NCI-H1105 (cell line): ENCODE results near the gene RAC2.

ENCODE experiments used
- DNase-seq: peaks from one replicate; lab custom pipeline; 2025; lab: John Stamatoyannopoulos, UW

The RAC2 gene

GRCh38 chr22:37275622-37276021 is 31.6 kb upstream of the RAC2 start:
- DNase-seq, result no peak

- DNase-seq, result no peak
Observed at GRCh38 chr22:37275134-37275533, 31.1 kb upstream of the RAC2 start.

DNA sequence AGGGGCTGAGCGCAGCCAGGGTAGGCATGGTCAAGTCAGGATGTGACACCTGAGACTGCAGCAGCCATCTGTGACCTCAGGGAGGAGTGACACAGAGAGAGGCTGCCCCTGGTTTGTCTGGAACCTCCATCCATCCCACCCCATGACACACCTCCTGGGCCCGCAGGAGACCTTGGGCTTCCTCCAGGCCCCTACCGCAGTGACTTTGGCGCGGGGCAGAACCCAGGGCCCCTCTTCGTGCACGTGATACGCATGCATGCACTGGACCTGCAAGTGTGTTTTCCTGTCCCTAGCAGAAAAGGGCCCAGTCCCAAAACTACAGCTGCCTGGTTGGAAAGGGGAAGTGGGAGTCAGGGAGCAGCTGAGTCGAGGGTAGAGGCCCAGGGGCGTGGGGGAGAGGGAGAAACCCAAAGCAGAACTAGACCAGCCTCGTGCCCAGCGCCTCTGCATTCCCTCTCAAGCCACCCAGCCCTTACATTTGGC is 30.4 kb upstream of the RAC2 start:
- no peak for DNase-seq

DNA sequence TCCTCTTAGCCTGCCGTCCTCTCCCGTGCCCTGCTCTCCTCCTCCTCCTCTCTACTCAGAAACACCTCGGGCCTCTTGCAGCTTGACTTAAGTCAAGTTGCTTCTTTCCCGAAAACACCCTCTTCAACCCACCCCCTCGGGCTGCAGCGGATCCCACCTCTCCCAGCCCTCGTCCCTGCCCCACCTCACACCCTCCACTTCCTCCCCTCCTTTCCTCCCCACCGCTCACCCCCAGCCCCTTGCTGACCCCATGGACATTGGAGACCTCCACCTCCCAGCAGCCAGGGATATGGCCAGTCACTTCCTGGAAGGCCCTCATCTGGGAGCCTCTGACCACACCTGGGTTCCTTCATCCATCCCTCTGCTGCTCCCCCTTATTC is 29.8 kb upstream of the RAC2 start:
- DNase-seq, result no peak

GRCh38 chr22:37273126-37273845 is 29.2 kb upstream of the RAC2 start:
- DNase-seq, result no peak

- no peak for DNase-seq
Observed at GRCh38 chr22:37270928-37271650, 27.0 kb upstream of the RAC2 start.

DNA sequence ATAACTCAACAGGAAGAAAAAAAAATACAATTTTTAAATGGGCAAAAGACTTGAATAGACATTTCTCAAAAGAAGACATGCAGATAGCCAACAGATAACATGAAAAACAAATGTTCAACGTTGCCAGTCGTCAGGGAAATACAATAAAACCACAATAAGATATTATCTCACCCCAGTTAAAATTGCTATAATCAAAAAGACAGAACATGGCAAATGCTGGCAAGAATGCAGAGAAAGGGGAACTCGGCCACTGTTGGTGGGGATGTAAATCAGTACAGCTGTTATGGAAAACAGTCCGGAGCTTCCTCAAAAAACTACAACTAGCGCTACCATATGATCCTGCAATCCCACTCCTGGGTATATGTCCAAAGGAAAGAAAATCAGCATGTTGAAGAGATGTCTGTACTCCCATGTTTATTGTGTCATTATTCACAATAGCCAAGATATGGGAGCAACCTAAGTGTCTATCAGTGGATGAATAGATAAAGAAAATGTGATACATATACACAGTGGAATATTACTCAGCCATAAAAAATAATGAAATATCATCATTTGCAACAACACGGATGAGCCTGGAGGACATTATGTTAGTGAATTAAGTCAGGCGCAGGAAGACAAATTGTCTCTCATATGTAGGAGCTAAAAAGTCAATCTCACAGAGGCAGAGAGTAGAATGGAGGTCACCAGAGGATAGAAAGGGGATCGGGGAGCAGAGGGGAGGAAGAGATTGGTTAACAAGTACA is 26.0 kb upstream of the RAC2 start:
- DNase-seq, result no peak

GRCh38 chr22:37267661-37268413 is 23.8 kb upstream of the RAC2 start:
- no peak for DNase-seq

GRCh38 chr22:37267135-37267587 is 23.1 kb upstream of the RAC2 start:
- DNase-seq, result peak; percentile 30

DNA sequence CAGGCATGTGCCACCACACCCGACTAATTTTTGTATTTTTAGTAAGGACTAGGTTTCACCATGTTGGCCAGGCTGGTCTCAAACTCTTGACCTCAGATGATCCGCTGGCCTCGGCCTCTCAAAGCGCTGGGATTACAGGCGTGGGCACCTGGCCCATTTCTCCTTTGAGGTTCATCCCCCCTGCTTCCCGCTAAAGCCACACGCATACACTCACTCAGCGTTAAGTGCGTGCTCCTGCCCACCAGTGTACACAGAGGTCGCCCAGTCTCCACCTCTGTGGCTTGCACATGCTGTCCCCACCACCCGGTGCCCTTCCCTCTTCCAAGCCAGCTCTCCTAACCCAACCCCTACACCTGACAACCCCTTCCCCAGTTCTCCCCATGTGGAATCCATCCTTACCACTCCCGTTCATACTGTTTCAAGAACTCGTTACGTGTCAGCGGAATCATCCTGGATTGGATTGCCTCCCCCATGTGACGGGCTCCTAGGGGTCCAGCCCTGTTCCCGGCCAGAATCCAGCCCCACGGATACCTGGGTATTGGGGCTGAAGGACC is 22.6 kb upstream of the RAC2 start:
- DNase-seq, result no peak

GRCh38 chr22:37263966-37264887 is 20.2 kb upstream of the RAC2 start:
- DNase-seq, result no peak

DNA sequence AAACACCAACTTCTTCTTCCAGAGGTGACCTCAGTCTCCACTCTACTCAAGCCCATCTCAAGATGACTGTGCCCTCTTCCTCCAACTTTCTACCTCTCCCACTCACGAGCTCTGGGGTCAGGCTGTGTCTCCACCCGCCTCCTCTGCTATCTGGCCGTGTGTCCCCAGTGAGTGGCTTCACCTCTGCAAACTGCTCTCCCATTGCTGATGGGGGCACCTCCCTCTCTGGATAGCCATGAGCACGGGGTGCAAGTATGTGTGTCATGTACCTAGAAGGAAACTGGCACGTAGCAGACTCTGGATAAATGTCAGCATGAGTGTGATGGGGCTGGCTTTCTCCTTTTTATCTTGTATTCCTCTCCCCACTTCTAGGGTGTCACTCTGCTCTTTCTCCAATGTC is 18.3 kb upstream of the RAC2 start:
- no peak for DNase-seq

GRCh38 chr22:37260901-37261336 is 16.9 kb upstream of the RAC2 start:
- peak; percentile 12 for DNase-seq

GRCh38 chr22:37260155-37260795 is 16.2 kb upstream of the RAC2 start:
- DNase-seq, result no peak

DNA sequence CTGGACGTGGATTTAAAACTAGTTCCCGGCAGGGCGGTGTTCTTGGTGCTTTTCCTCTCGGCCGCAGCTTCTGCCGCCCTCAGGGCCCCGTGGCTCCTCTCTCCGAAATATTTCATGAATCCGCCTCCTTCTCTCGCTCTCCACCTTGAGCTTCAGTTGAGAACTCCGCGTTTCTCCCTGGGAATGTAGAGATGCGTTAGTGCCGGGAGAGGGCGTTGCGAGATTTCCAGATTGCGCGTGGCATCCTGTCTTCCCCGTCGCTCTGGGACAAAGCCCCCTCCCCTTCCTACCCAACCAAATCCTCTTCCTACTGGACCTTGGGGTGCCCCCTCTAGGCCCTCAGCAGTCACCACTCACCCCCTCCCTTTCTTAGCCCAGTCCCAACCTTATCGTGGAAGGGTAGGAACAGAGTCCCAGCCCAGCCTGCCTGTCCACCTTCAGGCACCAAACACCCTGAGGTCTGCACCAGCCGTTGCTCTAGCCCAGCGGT is 15.5 kb upstream of the RAC2 start:
- DNase-seq, result no peak

DNA sequence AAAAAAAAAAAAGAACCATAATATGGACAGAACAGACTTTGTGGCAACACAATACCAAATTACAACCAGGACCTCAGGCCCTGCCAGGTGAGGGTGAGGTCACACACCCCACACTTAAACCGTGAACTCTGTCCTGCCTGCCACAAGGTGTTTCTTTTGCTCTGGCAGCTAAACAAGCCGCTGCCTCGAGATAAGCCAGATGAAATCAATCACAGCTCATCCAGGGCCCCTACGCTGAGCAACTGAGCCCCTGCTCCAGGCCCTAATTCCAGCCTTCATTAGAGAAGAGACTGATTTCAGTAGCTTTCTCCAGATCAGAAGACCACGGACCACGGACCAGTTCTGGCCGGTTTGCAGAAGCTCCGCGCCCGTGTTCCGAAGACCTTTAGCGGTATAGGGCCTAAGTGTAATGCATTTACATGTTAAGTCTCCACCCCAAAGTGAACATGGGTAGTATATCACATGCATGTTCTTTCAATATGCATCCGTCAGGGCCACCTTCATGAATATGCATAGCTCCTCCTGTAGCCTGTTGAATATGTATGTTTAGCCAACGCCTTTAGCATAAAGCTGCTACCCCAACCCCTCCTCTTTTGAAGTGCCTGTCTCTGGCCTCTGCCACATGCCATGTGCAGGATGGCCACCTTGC is 14.8 kb upstream of the RAC2 start:
- no peak for DNase-seq

DNA sequence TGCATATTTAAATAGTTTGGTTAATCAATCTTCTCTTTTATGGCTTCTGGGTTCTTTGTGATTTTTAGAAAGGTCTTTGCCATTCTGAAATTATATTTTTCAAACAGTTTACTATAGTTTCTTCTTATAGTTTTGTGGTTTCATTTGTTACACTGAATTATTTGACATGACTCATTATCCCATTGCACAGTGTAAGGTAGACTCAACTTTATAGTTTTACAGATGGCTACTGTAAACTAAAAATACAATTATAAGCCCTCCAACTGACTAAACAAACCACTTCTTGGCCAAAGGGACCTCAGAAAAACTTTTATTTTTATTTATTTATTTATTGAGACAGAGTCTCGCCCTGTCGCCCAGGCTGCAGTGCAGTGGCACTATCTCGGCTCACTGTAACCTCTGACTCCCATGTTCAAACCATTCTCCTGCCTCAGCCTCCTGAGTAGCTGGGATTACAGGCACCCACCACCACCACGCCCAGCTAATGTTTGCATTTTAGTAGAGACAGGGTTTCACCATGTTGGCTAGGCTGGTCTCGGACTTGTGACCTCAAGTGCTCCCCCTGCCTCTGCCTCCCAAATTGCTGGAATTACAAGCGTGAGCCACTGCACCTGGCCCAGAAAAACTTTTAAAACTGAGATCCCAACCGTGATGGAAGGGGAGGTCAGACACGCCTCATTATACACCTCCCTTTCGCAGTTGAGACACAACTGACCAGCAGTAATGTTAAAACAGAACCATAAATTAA is 14.1 kb upstream of the RAC2 start:
- DNase-seq, result no peak

GRCh38 chr22:37256075-37256726 is 12.1 kb upstream of the RAC2 start:
- DNase-seq, result no peak
